NAMALWA (cell line): Measurements from ENCODE around the gene MRTFA.
"Not testable (repeated sequence)": the region's sequence is repeated elsewhere in the genome, so short reads cannot be mapped to it uniquely, and the experiment has no call there.

Experiments used
- DNase-seq: peaks from one replicate; pipeline ENCODE4 v3.0.0-alpha.2; 2015; ENCODE audit warnings: low spot score

MRTFA gene

DNA sequence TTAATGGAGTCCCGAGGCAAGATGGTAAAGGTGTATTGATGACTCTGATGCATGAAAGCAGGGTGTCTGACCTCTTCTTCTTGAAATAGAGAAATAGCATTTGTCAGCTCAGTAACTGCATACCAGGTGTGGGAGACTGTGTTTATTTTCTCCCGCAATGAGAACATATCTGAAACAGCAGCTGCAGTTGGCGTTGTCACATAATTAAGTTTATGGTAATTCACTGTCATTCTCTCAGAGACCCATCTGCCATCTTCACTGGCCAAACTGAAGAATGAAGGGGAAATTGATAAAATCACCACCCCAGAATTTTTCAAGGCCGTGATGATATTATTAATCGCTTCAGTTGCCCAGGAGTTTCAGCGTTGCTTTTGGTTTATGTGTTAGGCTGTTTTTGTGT, 22.6 kb upstream of the MRTFA start:
- DNase-seq = no peak

DNA sequence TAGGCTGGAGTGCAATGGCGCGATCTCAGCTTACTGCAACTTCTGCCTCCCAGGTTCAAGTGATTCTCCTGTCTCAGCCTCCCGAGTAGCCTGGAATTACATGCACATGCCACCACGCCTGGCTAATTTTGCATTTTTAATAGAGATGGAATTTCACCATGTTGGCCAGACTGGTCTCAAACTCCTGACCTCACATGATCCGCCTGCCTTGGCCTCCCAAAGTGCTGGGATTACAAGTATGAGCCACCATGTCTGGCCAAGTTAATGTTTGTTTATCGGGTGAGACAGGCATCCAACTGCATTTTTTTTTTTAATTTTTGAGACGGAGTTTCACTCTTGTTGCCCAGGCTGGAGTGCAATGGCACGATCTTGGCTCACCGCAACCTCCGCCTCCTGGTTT, 20.1 kb upstream of the MRTFA start:
- DNase-seq = not testable (repeated sequence)

DNA sequence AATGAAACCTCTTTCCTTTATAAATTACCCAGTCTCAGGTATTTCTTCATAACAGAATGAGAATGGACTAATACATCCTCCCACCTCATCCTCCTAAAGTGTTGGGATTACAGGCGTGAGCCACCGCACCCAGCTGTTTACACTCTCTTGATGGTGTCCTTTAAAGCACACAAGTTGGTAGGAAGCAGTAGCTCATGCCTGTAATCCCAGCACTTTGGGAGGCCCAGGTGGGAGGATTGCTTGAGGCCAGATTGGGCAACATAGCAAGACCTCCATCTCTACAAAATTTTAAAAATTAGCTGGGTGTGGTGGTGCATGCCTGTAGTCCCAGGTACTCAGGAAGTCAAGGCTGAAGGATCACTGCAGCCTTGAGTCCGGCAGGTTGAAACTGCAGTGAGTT, 19.4 kb upstream of the MRTFA start:
- DNase-seq = not testable (repeated sequence)

DNA sequence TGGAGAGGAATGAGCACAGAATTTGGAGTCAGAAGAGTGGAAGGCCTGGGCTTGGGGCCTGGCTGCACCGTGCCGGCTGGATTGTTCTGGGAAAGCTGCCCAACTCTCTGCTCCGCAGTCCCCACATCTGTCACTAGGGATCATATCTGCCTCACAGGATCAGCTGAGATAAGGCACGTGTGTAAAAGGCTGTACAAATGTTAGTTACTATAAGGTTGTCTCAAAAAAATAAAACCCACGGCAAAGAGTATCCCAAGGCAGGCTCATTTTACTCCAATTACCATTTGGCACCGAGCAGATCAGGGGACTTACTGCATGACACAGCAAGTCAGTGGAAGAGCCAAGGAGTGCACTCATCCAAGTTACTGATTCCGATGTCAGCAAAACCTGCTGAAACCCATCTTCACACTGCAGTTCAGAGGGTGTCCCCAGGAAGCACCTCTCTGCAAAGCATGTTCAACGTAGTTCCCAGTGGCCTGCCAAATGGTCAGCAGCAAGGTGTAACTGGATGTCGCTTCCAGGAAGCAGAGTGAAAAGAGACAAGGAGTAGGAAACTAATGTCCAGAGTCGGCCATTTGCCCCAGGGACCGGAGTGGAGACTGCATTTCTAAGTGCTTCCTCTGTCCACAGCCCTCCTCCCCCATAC, 18.1 kb upstream of the MRTFA start:
- no peak for DNase-seq

DNA sequence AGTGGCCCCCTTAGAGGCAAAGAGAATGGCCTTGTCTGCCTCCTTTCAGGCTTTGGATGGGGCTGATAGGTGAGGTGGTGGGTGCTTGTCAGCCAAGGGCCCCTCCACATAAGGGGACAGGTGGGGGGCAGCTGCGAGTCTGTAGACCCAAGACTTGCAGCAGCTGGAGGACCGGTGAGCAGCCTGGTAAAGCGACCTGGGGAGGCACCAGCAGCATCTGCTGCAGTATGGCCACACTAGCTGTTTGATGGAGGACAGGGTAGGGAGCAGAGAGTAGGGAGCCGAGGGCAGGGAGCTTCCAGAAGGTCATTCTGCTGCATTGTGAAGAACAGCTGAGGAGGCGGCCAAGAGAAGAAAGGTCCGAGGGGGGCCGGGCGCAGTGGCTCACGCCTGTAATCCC, 16.8 kb upstream of the MRTFA start:
- DNase-seq = no peak

DNA sequence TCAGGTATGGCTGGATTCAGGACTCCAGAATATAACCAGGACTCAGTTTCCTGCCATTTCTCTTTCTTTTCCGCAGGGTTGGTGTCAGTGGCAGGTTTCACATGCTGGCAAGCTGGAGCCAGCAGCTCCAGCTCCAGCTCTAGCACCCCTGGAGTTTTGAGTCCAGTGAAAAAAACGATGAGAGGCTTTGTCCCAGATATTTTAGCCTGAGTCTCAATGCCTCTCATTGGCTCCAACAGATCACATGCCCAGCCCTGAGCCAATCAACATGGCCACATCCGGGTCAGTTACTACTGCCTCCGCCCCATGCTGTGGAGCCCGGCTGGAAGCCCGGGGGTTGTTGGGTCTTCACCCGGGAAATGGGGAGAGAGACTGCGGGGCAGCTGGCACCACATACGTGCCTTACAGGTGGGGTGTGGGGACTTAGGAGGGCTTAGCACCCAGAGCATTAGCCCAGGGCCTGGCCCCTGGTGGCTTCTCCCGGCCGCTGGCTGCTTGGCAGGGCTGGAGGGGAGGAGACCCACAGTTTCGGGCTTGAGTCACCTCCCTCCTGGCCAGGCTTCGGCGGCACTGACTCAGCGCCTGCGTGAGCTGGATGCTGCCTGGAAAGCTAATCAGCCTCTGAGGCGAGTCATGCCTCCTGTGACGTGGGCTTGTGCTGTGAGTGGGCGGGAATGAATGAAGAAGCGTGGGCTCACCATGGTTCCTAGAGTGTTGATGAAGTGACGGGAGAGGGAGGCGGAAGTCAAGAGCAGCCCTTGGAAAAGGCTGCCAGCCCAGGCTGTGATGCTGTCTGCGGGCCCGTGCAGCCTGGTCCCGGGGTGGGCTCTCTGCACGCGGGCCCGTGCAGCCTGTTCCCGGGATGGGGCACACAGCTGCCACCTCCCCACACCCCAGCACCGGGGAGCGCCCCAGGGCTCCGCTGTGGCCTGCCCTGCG, 15.3 kb upstream of the MRTFA start:
- DNase-seq = no peak

DNA sequence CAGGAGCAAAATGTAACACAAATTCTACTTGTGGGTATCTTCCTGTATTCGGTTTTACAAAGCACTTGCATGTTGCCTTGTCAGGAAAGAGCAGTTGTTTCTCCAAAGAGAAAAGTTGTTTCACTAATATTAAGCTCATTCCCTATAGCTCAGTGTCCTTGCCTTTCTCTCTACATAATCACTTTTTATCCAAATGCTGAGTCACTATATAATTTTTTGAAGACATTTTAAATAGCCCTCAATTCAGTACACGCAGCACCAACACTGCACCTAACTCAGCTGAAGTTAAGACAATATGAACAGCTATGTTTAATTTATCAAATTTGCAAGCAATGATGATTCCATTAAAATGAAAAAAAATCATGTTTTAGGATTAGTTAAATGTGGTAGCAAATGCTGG, 14.5 kb upstream of the MRTFA start:
- no peak for DNase-seq

DNA sequence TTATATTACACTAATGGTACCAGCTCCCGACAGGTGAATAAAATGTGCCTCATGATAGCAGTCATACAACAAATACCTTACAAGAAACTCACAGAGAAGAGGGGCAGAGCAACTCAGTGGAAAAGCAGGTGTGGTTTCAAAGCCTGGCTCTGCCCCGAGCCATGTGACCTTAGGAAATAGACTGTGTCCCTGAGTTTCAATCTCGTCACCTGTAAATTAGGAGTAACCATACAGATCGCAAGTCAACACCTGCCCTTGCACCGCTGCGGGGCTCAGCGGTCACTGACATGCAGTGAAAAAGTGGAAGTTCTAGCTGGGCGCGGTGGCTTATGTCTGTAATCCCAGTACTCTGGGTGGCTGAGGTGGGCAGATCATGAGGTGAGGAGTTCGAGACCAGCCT, 11.9 kb upstream of the MRTFA start:
- DNase-seq = no peak

DNA sequence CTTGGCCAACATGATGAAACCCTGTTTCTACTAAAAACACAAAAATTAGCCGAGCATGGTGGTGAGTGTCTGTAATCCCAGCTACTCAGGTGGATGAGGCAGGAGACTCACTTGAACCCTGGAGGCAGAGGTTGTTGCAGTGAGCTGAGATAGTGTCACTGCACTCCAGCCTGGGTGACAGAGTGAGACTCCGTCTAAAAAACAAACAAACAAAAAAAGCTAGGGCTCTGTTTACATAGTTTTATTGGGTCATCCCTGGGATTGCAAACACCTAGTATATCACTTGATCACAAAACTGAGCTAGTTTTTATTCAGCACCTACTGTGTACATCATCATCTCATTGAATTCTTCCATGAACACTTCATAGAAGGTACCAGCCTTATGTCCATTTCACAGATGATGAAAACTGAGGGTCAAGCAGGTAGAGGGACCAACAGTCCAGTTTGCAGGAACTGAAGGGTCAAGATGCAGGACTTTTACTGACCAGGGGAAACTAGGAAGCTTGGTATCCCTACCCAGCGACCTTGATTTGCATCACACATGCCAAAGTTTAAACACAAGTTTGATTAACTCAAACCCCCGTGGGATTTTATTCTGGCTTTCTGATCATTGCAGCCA, 9.2 kb upstream of the MRTFA start:
- DNase-seq = no peak

DNA sequence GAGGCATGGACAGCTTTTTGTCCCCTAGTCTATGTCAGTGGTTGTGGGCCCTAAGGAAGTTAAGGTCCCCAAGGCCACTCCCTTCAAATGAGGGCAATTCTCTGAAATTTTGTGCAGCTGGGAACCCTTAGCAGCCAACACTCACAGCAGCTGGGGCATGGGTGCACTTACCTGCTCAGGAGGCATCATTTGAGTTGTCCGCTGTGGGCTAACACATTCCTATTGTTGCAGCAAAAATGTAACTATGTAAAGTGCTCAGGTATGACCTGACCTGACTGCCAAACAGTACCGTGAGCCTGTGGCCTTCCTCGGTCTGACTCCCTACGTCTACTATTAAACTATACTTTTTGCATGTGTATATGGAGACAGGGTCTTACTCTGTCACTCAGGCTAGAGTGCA, 5.8 kb upstream of the MRTFA start:
- DNase-seq = no peak

DNA sequence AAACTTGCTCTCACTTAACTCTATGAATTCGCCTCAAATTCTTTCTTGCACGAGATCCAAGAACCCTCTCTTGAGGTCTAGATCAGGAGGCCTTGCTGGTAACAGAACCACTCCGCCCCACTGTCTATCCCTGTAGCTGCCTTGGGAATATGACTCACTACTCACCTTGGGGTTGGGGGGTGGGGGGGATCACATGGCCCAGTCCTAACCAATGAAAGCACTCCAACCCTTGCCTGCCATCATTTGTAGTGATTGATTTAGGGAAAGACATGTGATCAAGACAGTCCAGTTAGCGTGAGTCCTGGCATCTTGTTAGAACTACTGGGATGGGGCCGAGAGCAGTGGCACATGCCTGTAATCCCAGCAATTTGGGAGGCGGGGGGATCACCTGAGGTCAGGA, 4.8 kb upstream of the MRTFA start:
- no peak for DNase-seq

DNA sequence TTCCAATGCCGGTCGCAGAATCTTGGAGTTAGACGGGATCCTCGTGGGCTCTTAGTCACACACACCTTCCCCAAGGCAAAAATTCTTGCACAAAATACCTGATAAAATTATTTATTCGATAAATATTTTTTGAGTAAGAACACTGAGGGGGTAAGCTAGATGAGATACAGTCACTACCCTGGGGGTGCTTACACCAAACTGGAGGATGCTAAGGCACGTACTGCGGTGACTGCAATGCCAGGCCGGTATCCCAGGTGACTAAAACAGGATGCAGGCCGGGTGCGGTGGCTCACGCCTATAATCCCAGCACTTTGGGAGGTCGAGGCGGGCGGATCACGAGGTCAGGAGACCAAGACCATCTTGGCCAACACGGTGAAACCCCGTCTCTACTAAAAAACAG, 1.7 kb upstream of the MRTFA start:
- DNase-seq = no peak

DNA sequence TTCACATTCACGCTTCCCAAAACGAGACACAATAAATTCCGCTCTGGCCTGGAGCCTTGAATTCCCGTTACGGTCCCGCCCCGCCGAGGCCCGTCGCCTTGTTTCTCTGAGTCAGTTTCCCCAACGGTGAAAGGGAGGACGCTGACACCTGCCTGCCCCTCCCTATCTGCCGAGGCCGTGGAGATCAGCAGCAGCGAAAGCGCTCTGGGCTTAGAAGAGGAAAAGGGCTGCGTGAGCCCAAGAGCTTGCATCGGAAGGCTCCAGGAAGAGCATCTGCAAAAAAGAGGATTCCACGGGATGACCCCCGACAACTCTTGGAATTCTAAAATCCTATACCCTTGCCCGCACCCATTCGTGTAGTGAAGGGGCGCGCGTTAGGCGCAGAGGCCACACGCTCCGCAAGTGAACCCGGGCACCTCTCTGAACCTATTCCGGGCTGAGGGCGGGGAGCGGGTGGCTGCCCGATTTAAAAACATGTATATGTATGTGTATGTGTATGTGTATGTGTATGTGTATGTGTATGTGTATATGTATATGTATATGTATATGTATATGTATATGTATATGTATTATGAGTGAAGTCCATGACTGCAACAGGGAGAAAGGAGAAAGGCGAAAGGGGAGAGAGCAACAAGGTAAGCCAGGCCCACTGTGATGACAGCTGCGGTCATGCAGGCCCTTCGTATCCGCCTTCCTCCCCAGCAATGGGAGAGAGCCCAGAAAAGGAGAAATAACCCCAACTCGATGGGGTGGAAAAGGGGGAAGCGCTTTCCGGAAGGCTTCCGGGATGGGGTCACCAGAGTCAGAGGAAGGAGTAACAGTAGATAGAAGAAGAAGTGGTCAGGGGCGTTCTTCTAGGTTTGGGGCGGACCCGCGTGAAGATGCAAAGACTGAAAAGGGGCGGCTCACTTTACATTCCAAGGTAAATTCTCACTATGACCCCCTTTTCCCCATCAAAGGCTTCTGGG, 948 bp upstream of the MRTFA start:
- DNase-seq = peak; percentile 61

DNA sequence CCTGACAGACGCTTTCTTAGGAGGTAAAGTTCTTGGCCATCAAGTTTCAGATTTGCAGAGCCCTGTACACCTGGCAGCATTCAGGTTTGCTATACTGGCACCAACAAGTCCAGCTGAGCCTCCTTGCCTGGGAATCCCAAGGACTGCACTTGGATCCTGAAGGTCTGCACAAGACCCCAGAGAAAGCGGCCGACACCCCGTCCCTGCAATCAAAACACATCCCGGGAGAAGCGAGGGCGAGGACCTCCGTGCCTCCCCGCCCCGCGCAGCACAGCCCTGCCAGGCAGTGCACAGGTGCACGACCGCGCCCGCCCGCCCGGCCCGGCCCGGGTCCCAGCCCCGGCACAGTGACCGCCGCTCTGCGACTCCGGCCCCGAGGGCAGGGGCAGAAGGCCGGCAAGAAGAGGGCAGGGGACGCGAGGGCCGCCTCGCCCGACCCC, 559 bp downstream of the MRTFA start:
- peak; percentile 18 for DNase-seq

DNA sequence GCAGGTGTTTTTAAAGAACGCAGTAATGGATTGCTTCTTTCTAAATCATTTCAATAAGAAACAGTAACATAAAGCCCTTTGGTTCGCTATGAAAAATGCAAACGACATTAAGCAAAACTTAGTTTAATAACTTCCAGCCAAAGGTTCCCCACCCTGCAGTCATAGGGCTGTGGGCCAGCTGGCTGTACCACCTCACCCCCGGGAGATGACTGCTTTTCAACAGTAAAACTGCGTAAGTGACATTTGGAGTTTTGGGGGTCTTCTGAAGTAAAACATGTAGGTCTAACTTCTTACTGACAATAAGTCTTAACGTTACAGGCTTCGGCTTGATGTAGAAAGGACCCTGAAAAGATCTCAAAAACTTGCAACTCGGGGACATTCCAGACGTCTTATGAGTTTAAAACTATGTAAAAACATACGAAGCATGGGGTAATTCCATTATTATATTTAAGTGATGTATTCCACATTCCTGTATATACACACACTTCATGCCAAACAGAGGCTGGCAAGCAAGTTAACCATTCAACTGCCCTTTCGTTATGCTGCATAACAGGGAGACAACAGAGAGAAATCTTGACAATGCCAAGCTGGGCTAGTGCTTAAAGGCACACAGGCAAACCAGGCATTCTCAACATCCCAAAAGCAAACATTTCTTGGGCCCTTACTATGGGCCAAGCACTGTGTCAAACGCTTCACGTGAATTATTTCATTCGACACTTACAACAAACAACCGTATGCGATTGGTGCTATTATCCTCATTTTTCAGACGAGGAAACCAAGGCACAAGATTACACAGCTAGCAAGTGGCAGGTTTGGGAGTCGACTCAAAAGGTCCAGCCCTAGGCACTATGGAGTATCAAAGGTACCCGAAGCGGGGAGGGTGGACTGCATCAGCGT, 1.2 kb downstream of the MRTFA start:
- no peak for DNase-seq

DNA sequence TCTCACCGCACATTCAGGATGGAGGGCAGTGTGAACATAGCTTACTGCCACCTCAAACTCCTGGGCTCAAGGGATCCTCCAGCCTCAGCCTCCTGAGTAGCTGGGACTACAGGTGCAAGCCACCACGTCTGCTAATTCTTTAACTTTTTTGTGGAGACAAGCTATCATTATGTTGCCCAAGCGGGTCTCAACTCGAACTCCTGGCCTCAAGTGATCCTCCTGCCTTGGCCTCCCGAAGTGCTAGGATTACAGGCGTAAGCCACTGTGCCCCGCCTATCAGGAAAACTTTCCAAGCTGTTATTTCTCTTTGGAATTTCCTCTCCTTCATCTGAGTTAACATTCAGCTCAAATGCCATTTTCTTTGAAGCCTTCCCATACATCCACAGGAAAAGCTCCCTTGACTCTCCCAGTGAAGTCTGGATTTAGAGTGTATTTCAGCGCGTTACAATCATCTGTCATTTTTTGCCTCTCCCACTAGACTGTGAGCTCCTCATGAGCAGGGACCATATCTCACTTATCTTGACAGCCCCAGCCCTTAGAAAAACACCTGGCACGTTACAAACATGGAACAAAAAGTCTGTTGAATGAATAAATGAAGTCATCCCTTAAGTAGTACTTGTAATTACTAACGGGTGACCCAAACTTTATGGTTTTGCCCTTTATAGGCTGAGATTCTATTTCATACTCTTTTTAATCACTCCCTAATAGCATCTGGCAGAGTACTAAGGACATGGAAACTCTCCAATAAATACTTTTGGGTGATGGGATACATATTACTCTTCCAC, 2.2 kb downstream of the MRTFA start:
- DNase-seq = no peak

DNA sequence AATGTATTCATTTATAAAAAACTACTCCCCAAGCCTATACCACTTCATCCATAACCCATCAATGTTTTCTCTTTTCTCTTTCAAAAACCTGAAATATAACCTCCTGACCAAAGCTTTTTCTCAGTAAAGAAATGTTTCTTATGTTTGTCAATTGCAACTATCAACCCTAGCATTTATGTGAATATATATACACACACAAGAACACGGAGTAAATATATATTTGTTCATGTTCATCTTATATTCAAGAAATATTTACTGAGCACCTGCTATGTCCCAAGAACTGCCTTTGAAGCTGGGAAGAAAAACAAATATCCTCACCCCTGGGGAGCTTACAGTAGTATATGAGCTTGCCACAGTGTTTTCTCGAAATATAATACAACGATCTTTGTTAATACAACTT, 3.5 kb downstream of the MRTFA start:
- DNase-seq = no peak

DNA sequence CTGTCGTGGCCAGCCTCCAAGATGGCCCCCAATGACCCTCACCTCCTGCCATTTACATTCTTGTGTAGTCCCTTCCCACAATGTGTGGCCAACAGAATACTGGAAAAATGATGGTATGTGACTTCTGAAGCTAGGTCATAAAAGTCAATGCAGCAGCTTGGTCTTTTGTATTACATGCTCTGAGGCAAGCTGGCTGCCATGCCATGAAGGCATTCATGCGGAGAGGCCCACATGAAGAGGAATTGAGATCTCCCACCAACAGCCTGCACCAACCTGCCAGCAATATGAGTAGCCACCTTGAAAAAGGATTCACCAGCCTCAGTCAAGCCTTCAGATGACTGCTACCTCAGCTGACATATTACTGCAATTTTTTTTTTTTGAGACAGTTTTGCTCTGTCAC, 4.6 kb downstream of the MRTFA start:
- no peak for DNase-seq

DNA sequence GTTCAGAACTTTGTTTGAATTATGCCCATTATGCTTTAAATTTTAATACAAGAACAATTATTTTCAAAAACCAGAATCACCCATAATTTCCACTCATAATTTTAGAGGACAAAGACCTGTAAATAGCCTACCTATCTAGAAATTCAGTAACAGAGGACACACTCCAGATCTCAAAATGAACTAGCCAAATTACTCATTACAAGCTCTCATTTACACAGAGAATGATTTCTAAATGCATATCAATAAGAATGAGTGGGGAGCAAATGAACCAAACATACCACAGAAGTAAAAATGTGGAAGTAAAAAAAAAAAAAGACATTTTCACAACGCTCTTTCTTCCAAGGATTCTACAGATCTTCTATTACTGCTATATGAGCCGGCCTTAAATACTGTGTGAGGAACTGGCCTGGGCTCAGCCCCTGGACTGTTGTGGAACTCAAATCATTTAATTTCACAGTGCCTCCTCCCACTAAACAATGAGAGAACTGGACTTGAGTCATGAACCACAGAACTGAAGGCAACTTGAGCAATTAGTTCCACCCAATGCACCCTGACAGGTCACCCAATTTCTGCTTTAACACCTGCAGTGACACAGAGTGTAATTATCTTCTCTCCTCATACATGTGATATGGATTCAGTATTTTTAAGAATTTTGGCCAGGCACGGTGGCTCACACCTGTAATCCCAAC, 8.0 kb downstream of the MRTFA start:
- DNase-seq = peak; percentile 25
